ENCODE measurements around the gene TF. TPM values are rescaled to one million over a fixed set of nuclear protein-coding genes. Genes with fewer than 3 reads are reported as not detected.

The TF gene
- total and polyA plus RNA-seq, 12 donors: 0.24 to 11.6 (median 3.5) TPM

DNA sequence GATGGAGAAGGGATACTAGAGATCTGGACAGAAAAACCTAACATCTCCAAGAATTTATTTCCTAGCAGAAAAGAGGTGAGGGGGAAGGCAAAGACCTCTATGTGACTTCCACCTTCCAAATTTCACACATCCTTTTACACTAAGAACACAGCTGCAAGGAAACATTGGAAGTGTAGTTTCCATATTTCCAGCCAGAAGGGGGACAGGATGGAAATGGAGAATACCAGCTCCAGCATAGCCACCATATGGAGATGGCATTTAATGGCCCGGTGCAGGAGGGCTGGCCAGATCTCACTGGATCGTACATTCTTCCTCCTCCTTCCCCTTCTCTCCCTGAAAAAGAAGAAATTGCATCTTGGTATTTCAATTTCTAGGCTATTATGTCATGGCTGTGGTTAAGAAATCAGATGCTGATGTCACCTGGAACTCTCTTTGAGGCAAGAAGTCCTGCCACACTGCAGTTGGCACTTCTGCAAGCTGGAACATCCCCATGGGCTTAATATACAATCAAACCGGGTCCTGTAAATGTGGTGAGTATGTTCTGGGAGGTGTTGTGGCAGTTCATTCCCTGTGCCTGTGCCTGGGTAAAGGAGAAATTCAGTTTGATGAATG, 36.9 kb upstream of the TF start:
- TF ChIP-seq, protein P1, sequence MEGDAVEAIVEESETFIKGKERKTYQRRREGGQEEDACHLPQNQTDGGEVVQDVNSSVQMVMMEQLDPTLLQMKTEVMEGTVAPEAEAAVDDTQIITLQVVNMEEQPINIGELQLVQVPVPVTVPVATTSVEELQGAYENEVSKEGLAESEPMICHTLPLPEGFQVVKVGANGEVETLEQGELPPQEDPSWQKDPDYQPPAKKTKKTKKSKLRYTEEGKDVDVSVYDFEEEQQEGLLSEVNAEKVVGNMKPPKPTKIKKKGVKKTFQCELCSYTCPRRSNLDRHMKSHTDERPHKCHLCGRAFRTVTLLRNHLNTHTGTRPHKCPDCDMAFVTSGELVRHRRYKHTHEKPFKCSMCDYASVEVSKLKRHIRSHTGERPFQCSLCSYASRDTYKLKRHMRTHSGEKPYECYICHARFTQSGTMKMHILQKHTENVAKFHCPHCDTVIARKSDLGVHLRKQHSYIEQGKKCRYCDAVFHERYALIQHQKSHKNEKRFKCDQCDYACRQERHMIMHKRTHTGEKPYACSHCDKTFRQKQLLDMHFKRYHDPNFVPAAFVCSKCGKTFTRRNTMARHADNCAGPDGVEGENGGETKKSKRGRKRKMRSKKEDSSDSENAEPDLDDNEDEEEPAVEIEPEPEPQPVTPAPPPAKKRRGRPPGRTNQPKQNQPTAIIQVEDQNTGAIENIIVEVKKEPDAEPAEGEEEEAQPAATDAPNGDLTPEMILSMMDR (IDR thresholded peaks at IDR 0.05): no peak
- H3K4me1 ChIP-seq: no peaks in the 10 kb centered on the region
- no peak overlapping the region for H3K4me3 ChIP-seq
- no peaks in the 10 kb centered on the region for H3K9me3 ChIP-seq
- peaks cover 0 to 2% (median 0%) of the 10 kb centered on the region in 7 donors for H3K27me3 ChIP-seq
- no peak for ATAC-seq
- no peaks in the 10 kb centered on the region for H3K36me3 ChIP-seq
- H3K27ac ChIP-seq: no peak overlapping the region
- DNase-seq: no peak
- intact Hi-C loops (cut with DNase I): no loop called here
- WGBS, 2 donors: 89 to 90% methylated on average over 3 of the region's 3 CpGs

DNA sequence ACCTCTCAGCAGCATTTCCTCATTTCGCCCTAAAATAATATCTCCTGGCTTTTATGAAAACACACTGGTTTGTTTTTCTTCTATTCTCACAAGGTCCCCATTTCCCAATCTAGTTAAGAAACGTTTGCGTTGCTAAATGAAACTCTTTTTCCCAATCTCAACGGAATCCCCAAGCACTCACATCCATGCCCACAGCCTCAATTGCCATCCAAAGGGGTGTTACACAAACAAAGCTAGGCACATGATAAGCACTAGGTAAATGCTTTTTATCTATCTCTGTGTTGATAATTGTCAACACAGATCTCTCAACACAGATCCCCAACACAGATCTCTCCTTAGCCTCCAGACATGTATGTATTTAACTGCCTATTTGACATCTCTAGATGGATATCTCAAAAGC, 35.2 kb upstream of the TF start:
- Histone ChIP-seq H3K9me3 (no peaks in the 10 kb centered on the region), H3K4me1 (no peaks in the 10 kb centered on the region), H3K27me3 (peaks cover 0 to 5% (median 0%) of the 10 kb centered on the region in 7 donors), H3K27ac (no peak overlapping the region), H3K36me3 (no peaks in the 10 kb centered on the region), H3K4me3 (no peak overlapping the region)
- DNase-seq (no peak), ATAC-seq (no peak)
- intact Hi-C loops (cut with DNase I): no loop called here
- WGBS, 2 donors: 74 to 80% methylated on average over 4 of the region's 4 CpGs
- TF ChIP-seq, protein P1 (IDR thresholded peaks at IDR 0.05): no peak

DNA sequence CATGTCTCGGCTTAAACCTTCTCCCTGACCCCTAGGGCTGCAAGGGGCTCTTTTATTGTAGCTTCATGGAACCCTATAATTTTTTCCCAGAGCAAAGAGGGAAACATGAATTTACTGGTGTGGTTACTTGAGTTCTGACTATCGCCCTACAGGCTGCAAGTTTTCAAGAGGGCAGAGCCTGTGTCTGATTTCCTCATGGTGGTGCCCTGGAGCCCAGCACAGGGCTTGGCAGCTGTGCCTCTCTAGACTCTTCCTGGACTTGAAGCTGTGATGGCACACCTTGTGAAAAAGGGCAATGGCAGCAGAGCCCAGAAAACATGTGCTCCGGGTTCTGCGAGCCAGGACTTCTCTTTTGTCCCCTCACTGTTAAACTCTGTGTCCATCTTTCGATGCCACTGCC, 34.2 kb upstream of the TF start:
- Histone ChIP-seq H3K27ac (no peak overlapping the region), H3K27me3 (peaks cover 0 to 5% (median 0%) of the 10 kb centered on the region in 7 donors), H3K4me1 (no peaks in the 10 kb centered on the region), H3K36me3 (no peaks in the 10 kb centered on the region), H3K9me3 (no peaks in the 10 kb centered on the region), H3K4me3 (no peak overlapping the region)
- ATAC-seq: no peak
- intact Hi-C loops (cut with DNase I): no loop called here
- WGBS, 2 donors: 76 to 91% methylated on average over 5 of the region's 5 CpGs
- DNase-seq: no peak
- TF ChIP-seq, protein P1 (IDR thresholded peaks at IDR 0.05): no peak

DNA sequence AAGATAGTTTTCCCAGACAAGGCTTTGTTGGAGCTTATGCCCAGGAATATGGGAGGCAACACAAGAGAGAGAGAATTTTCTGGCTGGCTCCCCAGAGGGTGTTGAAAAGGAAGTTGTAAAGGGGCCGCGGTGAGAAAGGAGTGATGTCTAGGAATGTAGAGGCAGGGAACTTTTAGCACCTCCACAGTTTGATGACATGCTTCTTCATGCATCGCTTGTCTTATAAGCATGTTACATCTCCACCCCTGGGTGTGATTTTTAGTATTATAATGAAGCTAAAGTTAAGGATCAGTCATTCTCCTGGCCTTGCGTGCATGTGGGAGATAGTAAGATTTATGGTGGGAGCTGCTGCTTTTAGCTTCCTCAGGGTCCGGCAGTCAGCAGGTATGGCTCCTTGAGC, 32.8 kb upstream of the TF start:
- intact Hi-C loops (cut with DNase I): no loop called here
- 83 to 86% methylated on average over 5 of the region's 5 CpGs for WGBS, 2 donors
- Histone ChIP-seq H3K36me3 (no peaks in the 10 kb centered on the region), H3K4me1 (no peaks in the 10 kb centered on the region), H3K27me3 (peaks cover 0 to 5% (median 0%) of the 10 kb centered on the region in 7 donors), H3K4me3 (no peak overlapping the region), H3K27ac (no peak overlapping the region), H3K9me3 (peaks cover 0 to 2% (median 0%) of the 10 kb centered on the region in 11 donors)
- no peak for ATAC-seq
- DNase-seq: no peak
- TF ChIP-seq, protein P1 (IDR thresholded peaks at IDR 0.05): no peak

Measured in heart right ventricle (tissue), 16 donors.